CD4-positive, alpha-beta T cell (primary cell): Measurements from ENCODE around the gene MGAM2. TPM values are rescaled to one million over a fixed set of nuclear protein-coding genes. Genes with fewer than 3 reads are reported as not detected.

Experiments
- ATAC-seq: fragments of 200-7000 bp; cut with Tn5 transposase; one replicate; pipeline ENCODE4 v1.10.0; 2022; ENCODE audit warnings: mild to moderate bottlenecking; ENCODE audit not compliant: poor library complexity
- CTCF ChIA-PET: fragments of 350-600 bp; sonication (Branson Sonifier 250); formaldehyde crosslinking; loops from one replicate; lab custom pipeline; 2021; ENCODE audit warnings: antibody characterized with exemption, inconsistent platforms; lab: Charles Lee
- POLR2A ChIA-PET: fragments of 350-600 bp; sonication (Branson Sonifier 250); formaldehyde crosslinking; loops from one replicate; lab custom pipeline; 2021; ENCODE audit warnings: antibody characterized with exemption, inconsistent platforms; lab: Charles Lee
- DNase-seq, 14 experiments: peaks; one replicate each; pipeline ENCODE4 v3.0.0-alpha.2; 2013 to 2020; ENCODE audit warnings: mixed read lengths in 2 of 14
- H3K27ac ChIP-seq, 2 donors: one replicate each; pipeline versions ENCODE4 v1.5.1 to v1.7.0; 2013; ENCODE audit warnings: low read length in 2 of 2, low read depth in 1 of 2, mild to moderate bottlenecking in 1 of 2
- H3K27me3 ChIP-seq, 2 experiments: 1 replicate in 1 of 2; 2 replicates in 1 of 2; pipeline versions ENCODE4 v1.6.1 to v1.7.0; 2013; ENCODE audit warnings: low read length in 2 of 2, control low read depth in 1 of 2, mild to moderate bottlenecking in 1 of 2, moderate library complexity in 1 of 2; ENCODE audit not compliant: insufficient read depth in 2 of 2, control insufficient read depth in 1 of 2
- H3K36me3 ChIP-seq: one replicate; pipeline ENCODE4 v1.6.1; 2013; ENCODE audit warnings: low read length, control low read depth; ENCODE audit not compliant: insufficient read depth
- H3K4me1 ChIP-seq: one replicate; pipeline ENCODE4 v1.6.1; 2013; ENCODE audit warnings: low read length, control low read depth; ENCODE audit not compliant: insufficient read depth
- H3K4me3 ChIP-seq: one replicate; pipeline ENCODE4 v1.5.1; 2013; ENCODE audit warnings: mild to moderate bottlenecking, low read length, moderate library complexity
- H3K9me3 ChIP-seq, 2 experiments: 1 replicate in 1 of 2; 2 replicates in 1 of 2; pipeline versions ENCODE4 v1.6.1 to v1.7.0; 2013; ENCODE audit warnings: low read length in 2 of 2, mild to moderate bottlenecking in 2 of 2, control low read depth in 1 of 2, moderate library complexity in 1 of 2; ENCODE audit not compliant: control insufficient read depth in 1 of 2, insufficient read depth in 1 of 2
- H3K27ac Mint-ChIP-seq: one replicate; pipeline ENCODE4 v1.8.0; 2020; ENCODE audit warnings: mixed read lengths
- H3K27me3 Mint-ChIP-seq: one replicate; pipeline ENCODE4 v1.8.0; 2021; ENCODE audit warnings: mixed read lengths
- H3K36me3 Mint-ChIP-seq: one replicate; pipeline ENCODE4 v1.8.0; 2021; ENCODE audit warnings: low read depth, mixed read lengths
- H3K4me1 Mint-ChIP-seq: one replicate; pipeline ENCODE4 v1.8.0; 2021; ENCODE audit warnings: low read depth, mixed read lengths
- H3K4me3 Mint-ChIP-seq: one replicate; pipeline ENCODE4 v1.8.0; 2020; ENCODE audit warnings: mild to moderate bottlenecking, mixed read lengths
- H3K9me3 Mint-ChIP-seq: one replicate; pipeline ENCODE4 v1.8.0; 2020; ENCODE audit warnings: mixed read lengths
- CTCF ChIP-seq: fragments of 200-600 bp; IDR thresholded peaks from one replicate; pipeline ENCODE4 v1.8.0; 2022; ENCODE audit warnings: antibody characterized with exemption, mild to moderate bottlenecking
- intact Hi-C, 2 experiments: fragments of 100-400 bp; cut with DNase I in 1 of 2; cut with micrococcal nuclease in 1 of 2; formaldehyde crosslinking; loops; one replicate each; pipeline versions ENCODE4 v1.15.1 to v1.9.0; 2023 to 2025; cut with DNase I, micrococcal nuclease
- total RNA-seq, 174 experiments: library from RNA in 2 of 174; stranded (reverse) in 2 of 174; gene quantifications; one replicate each; pipeline ENCODE4 v1.2.3 and lab custom pipeline; 2021 to 2026

MGAM2 gene
- total RNA-seq, 2 experiments from 2014 or later, result not detected

DNA sequence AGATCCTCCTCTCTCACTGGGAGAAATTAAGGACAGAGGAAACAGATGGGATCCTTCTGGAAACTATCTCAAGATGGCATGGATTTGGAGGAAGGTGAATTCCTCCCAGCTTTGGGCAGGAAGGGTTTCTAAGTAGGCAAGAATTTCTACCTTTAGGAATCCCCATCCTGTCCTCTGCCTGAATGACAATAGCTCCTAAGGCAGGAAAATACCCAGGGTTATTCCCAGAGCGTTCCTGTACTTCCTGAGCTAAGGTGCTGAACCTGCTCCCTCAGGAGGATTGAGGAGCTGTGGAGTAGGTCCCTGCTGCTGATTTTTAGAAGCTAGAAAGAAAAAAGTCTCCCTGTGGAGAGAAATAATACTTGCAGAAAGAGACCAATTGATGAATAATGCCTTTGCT, 568 bp downstream of the MGAM2 start:
- Histone ChIP-seq H3K27me3 (peaks cover 0 to 2% of the 10 kb centered on the region in 2 experiments), H3K4me3 (no peak overlapping the region), H3K4me1 (no peaks in the 10 kb centered on the region), H3K9me3 (no peaks in the 10 kb centered on the region), H3K36me3 (no peaks in the 10 kb centered on the region), H3K27ac (no peak overlapping the region)
- Mint-ChIP-seq H3K9me3 (no peaks in the 10 kb centered on the region), H3K4me3 (no peak overlapping the region), H3K36me3 (no peaks in the 10 kb centered on the region), H3K4me1 (no peaks in the 10 kb centered on the region), H3K27me3 (peaks cover 8% of the 10 kb centered on the region), H3K27ac (no peak overlapping the region)
- intact Hi-C loops, result no loop called here
- no peak for ATAC-seq
- no peak for DNase-seq
- POLR2A ChIA-PET, result no interaction called here
- TF ChIP-seq CTCF, result no peak
- CTCF ChIA-PET, result no interaction called here

- no peaks in the 10 kb centered on the region for H3K4me1 Mint-ChIP-seq
- no peak for ATAC-seq
- Histone ChIP-seq H3K36me3 (no peaks in the 10 kb centered on the region), H3K4me3 (no peak overlapping the region), H3K4me1 (no peaks in the 10 kb centered on the region), H3K27ac (no peak overlapping the region), H3K27me3 (peaks cover 0 to 2% of the 10 kb centered on the region in 2 experiments), H3K9me3 (no peaks in the 10 kb centered on the region)
- ChIA-PET POLR2A (no interaction called here), CTCF (no interaction called here)
- no peak for TF ChIP-seq CTCF
- no peaks in the 10 kb centered on the region for H3K36me3 Mint-ChIP-seq
- peaks cover 8% of the 10 kb centered on the region for H3K27me3 Mint-ChIP-seq
- no peak overlapping the region for H3K27ac Mint-ChIP-seq
- intact Hi-C loops, result no loop called here
- H3K9me3 Mint-ChIP-seq, result no peaks in the 10 kb centered on the region
- no peak overlapping the region for H3K4me3 Mint-ChIP-seq
- no peak for DNase-seq
Measured at GRCh38 chr7:142114207-142114606, 2.7 kb downstream of the MGAM2 start.

DNA sequence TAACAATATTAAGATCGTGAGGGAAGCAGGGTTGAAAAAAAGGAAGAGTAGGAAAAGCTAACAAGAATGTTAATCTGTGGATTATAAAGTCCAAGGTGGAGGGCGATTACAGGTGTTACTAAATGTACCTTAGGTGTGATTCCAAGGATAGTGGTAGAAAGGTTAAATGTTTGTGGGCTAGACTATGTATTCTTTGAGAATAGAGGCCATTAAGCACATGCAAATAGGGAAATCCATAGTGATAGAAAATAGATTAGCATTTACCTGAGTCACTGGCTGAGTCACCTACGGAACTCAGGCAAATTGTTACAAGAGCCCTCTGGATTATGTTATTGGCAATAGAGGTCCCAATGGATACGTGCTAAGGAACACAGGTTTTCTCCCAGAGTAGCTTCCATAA, 9.0 kb downstream of the MGAM2 start:
- ATAC-seq, result no peak

More for the DNA sequence above, 9.0 kb downstream of the MGAM2 start:
- Histone ChIP-seq H3K4me1 (no peaks in the 10 kb centered on the region), H3K4me3 (no peak overlapping the region), H3K27me3 (no peaks in the 10 kb centered on the region), H3K9me3 (no peaks in the 10 kb centered on the region), H3K27ac (no peak overlapping the region), H3K36me3 (no peaks in the 10 kb centered on the region)
- intact Hi-C loops, result no loop called here
- no peaks in the 10 kb centered on the region for H3K27me3 Mint-ChIP-seq
- H3K9me3 Mint-ChIP-seq, result no peaks in the 10 kb centered on the region
- H3K27ac Mint-ChIP-seq, result no peak overlapping the region
- H3K36me3 Mint-ChIP-seq, result no peaks in the 10 kb centered on the region
- ChIA-PET POLR2A (no interaction called here), CTCF (no interaction called here)
- DNase-seq, result no peak
- no peak for TF ChIP-seq CTCF
- H3K4me1 Mint-ChIP-seq, result no peaks in the 10 kb centered on the region
- H3K4me3 Mint-ChIP-seq, result no peak overlapping the region
